Liver (tissue), 9 donors: ENCODE results near the gene PPP4R3A. TPM values are rescaled to one million over a fixed set of nuclear protein-coding genes. Genes with fewer than 3 reads are reported as not detected.

ENCODE experiments used
- DNase-seq: peaks from one replicate; pipeline ENCODE4 v3.0.0-alpha.2; 2017; ENCODE audit warnings: low spot score
- H3K27ac ChIP-seq, 2 donors: one replicate each; pipeline ENCODE4 v1.7.0; 2013; ENCODE audit warnings: inconsistent platforms in 2 of 2, low read length in 2 of 2, control low read depth in 1 of 2, low read depth in 1 of 2, mild to moderate bottlenecking in 1 of 2
- H3K27me3 ChIP-seq, 4 donors: one replicate each; pipeline versions ENCODE4 v1.6.1 to v1.7.0; 2013; ENCODE audit warnings: low read length in 3 of 4, inconsistent platforms in 1 of 4, mild to moderate bottlenecking in 1 of 4, moderate library complexity in 1 of 4; ENCODE audit not compliant: control insufficient read depth in 4 of 4, insufficient read depth in 4 of 4
- H3K36me3 ChIP-seq, 4 donors: one replicate each; pipeline versions ENCODE4 v1.6.1 to v1.7.0; 2013; ENCODE audit warnings: low read length in 3 of 4, mild to moderate bottlenecking in 3 of 4, low read depth in 1 of 4, moderate library complexity in 1 of 4; ENCODE audit not compliant: control insufficient read depth in 4 of 4, insufficient read depth in 3 of 4
- H3K4me1 ChIP-seq, 4 donors: one replicate each; pipeline versions ENCODE4 v1.6.1 to v1.7.0; 2013; ENCODE audit warnings: low read length in 3 of 4, mild to moderate bottlenecking in 3 of 4, moderate library complexity in 1 of 4; ENCODE audit not compliant: control insufficient read depth in 4 of 4, insufficient read depth in 4 of 4
- H3K4me3 ChIP-seq, 3 donors: one replicate each; pipeline versions ENCODE4 v1.6.1 to v1.7.0; 2013; ENCODE audit warnings: low read length in 3 of 3, control low read depth in 1 of 3, low read depth in 1 of 3, mild to moderate bottlenecking in 1 of 3
- H3K9ac ChIP-seq, 2 donors: one replicate each; pipeline ENCODE4 v1.7.0; 2013; ENCODE audit warnings: low read length in 2 of 2, mild to moderate bottlenecking in 2 of 2, moderate library complexity in 2 of 2, control low read depth in 1 of 2, low read depth in 1 of 2
- H3K9me3 ChIP-seq, 4 donors: one replicate each; pipeline versions ENCODE4 v1.6.1 to v1.7.0; 2013; ENCODE audit warnings: low read length in 3 of 4; ENCODE audit not compliant: control insufficient read depth in 4 of 4
- ATF3 ChIP-seq: IDR thresholded peaks from 2 replicates; pipeline ENCODE4 v1.6.1; 2016; ENCODE audit warnings: antibody characterized with exemption
- CTCF ChIP-seq: fragments of 150-350 bp; IDR thresholded peaks from 2 replicates; pipeline ENCODE4 v1.5.1; 2017; ENCODE audit warnings: improper control_type of control experiment, low read depth, low read length; ENCODE audit not compliant: missing input control
- EGR1 ChIP-seq, 2 donors: IDR thresholded peaks; 2 replicates each; pipeline ENCODE4 v1.6.1; 2016 to 2018; ENCODE audit warnings: antibody characterized with exemption in 2 of 2, low read depth in 2 of 2
- FOXA1 ChIP-seq: IDR thresholded peaks from 2 replicates; pipeline ENCODE4 v1.6.1; 2016; ENCODE audit warnings: antibody characterized with exemption
- FOXA2 ChIP-seq: IDR thresholded peaks from 2 replicates; pipeline ENCODE4 v1.6.1; 2016; ENCODE audit warnings: antibody characterized with exemption
- GABPA ChIP-seq, 2 donors: IDR thresholded peaks in 1 of 2; conservative IDR thresholded peaks in 1 of 2; 2 replicates each; pipeline ENCODE4 v1.6.1; 2016; ENCODE audit warnings: antibody characterized with exemption in 2 of 2, mild to moderate bottlenecking in 1 of 2, moderate library complexity in 1 of 2
- HNF4A ChIP-seq, 2 donors: conservative IDR thresholded peaks; 2 replicates each; pipeline ENCODE4 v1.6.1; 2016; ENCODE audit warnings: antibody characterized with exemption in 2 of 2, mild to moderate bottlenecking in 2 of 2
- HNF4G ChIP-seq: IDR thresholded peaks from 2 replicates; pipeline ENCODE4 v1.6.1; 2016; ENCODE audit warnings: antibody characterized with exemption
- JUND ChIP-seq, 2 donors: IDR thresholded peaks; 2 replicates each; pipeline ENCODE4 v1.6.1; 2016; ENCODE audit warnings: antibody characterized with exemption in 2 of 2
- MAX ChIP-seq: IDR thresholded peaks from 2 replicates; pipeline ENCODE4 v1.6.1; 2016; ENCODE audit warnings: antibody characterized with exemption
- NR2F2 ChIP-seq: IDR thresholded peaks from 2 replicates; pipeline ENCODE4 v1.6.1; 2016; ENCODE audit warnings: antibody characterized with exemption
- RAD21 ChIP-seq, 2 donors: IDR thresholded peaks; 2 replicates each; pipeline ENCODE4 v1.6.1; 2016; ENCODE audit warnings: antibody characterized with exemption in 2 of 2, mild to moderate bottlenecking in 2 of 2
- REST ChIP-seq: IDR thresholded peaks from 2 replicates; pipeline ENCODE4 v1.6.1; 2016; ENCODE audit warnings: antibody characterized with exemption, mild to moderate bottlenecking
- RXRA ChIP-seq, 2 donors: IDR thresholded peaks; 2 replicates each; pipeline ENCODE4 v1.6.1; 2017 to 2018; ENCODE audit warnings: antibody characterized with exemption in 2 of 2, mild to moderate bottlenecking in 1 of 2
- SP1 ChIP-seq: IDR thresholded peaks from 2 replicates; pipeline ENCODE4 v1.6.1; 2018; ENCODE audit warnings: antibody characterized with exemption, mild to moderate bottlenecking
- TAF1 ChIP-seq: conservative IDR thresholded peaks from 2 replicates; pipeline ENCODE4 v1.6.1; 2016; ENCODE audit warnings: antibody characterized with exemption, mild to moderate bottlenecking
- YY1 ChIP-seq: IDR thresholded peaks from 2 replicates; pipeline ENCODE4 v1.6.1; 2016; ENCODE audit warnings: antibody characterized with exemption, mild to moderate bottlenecking
- ZBTB33 ChIP-seq: IDR thresholded peaks from 2 replicates; pipeline ENCODE4 v1.6.1; 2016; ENCODE audit warnings: antibody characterized with exemption
- WGBS: extraction: QIAGEN DNeasy Blood & Tissue Kit; methylation state at CpG from one replicate; pipeline ENCODE4 v1.1.7; 2013; 5-methylcytosine and 5-hydroxymethylcytosine counted together
- polyA plus RNA-seq, 2 donors: library from polyadenylated mRNA; stranded (reverse) in 1 of 2; unstranded in 1 of 2; fragments of 200-250 nt in 1 of 2; fragments of >200 nt in 1 of 2; fragmentation: Nextera tagmentation in 1 of 2; extraction: Ambion mirVana in 1 of 2; gene quantifications; one replicate each; pipeline versions ENCODE4 v1.2.1 to v1.2.3, GENCODE V29; 2013 to 2015
- total RNA-seq, 2 donors: library from RNA; depleted of rRNA; stranded (reverse); fragments of >200 nt; gene quantifications; one replicate each; pipeline ENCODE4 v1.2.3, GENCODE V29; 2014
- donor health status: healthy.
- donor health status: healthy.
- donor health status: healthy.
- donor health status: healthy.
- donor health status: healthy.

PPP4R3A gene
- total and polyA plus RNA-seq, 4 donors = 18.7 to 63.3 (median 42.5) TPM

- Histone ChIP-seq H3K36me3 (peaks cover 18 to 70% (median 61%) of the 10 kb centered on the region in 4 donors), H3K4me1 (peaks cover 0 to under 1% (median 0%) of the 10 kb centered on the region in 4 donors), H3K27ac (no peak overlapping the region), H3K9ac (no peak overlapping the region), H3K27me3 (no peaks in the 10 kb centered on the region), H3K4me3 (no peak overlapping the region), H3K9me3 (no peaks in the 10 kb centered on the region)
- WGBS = 97% methylated on average over 2 of the region's 2 CpGs
- TF ChIP-seq FOXA2 (no peak), ZBTB33 (no peak), HNF4A (conservative IDR thresholded peaks at IDR 0.05) (no peak), GABPA (IDR thresholded peaks at IDR 0.05 in 1 of 2, conservative IDR thresholded peaks at IDR 0.05 in 1 of 2) (no peak), RAD21 (IDR thresholded peaks at IDR 0.05) (no peak)
- DNase-seq = no peak
These were observed 37.1 kb downstream of the PPP4R3A start for GRCh38 chr14:91473046-91473445.

GRCh38 chr14:91470216-91470615, 39.9 kb downstream of the PPP4R3A start:
- H3K9ac ChIP-seq = no peak overlapping the region

More at GRCh38 chr14:91470216-91470615, 39.9 kb downstream of the PPP4R3A start:
- 85% methylated on average over 2 of the region's 2 CpGs for WGBS
- no peak for DNase-seq
- Histone ChIP-seq H3K9me3 (no peaks in the 10 kb centered on the region), H3K27ac (no peak overlapping the region), H3K27me3 (no peaks in the 10 kb centered on the region), H3K4me3 (no peak overlapping the region), H3K4me1 (no peaks in the 10 kb centered on the region), H3K36me3 (peaks cover 16 to 65% (median 53%) of the 10 kb centered on the region in 4 donors)
- TF ChIP-seq JUND (IDR thresholded peaks at IDR 0.05) (no peak), CTCF (no peak), GABPA (IDR thresholded peaks at IDR 0.05 in 1 of 2, conservative IDR thresholded peaks at IDR 0.05 in 1 of 2) (no peak), REST (no peak), RXRA (IDR thresholded peaks at IDR 0.05) (no peak), SP1 (no peak), NR2F2 (no peak), TAF1 (no peak), ZBTB33 (no peak), FOXA1 (no peak), HNF4G (no peak), YY1 (no peak), FOXA2 (no peak), EGR1 (IDR thresholded peaks at IDR 0.05; ENCODE audit: low read depth in 2 of 2) (no peak), ATF3 (no peak), RAD21 (IDR thresholded peaks at IDR 0.05) (no peak), MAX (no peak), HNF4A (conservative IDR thresholded peaks at IDR 0.05) (no peak)
